Measurements from ENCODE around the gene ABRACL. TPM values are rescaled to one million over a fixed set of nuclear protein-coding genes. Genes with fewer than 3 reads are reported as not detected.
"Not testable (repeated sequence)": the region's sequence is repeated elsewhere in the genome, so short reads cannot be mapped to it uniquely, and the experiment has no call there.

Gene ABRACL
- total and polyA plus RNA-seq, 9 of the 15 experiments (the other 6 are each of a cell fraction or from before 2014, with no cell fraction given), result 1.1 to 5.2 (median 1.9) TPM

DNA sequence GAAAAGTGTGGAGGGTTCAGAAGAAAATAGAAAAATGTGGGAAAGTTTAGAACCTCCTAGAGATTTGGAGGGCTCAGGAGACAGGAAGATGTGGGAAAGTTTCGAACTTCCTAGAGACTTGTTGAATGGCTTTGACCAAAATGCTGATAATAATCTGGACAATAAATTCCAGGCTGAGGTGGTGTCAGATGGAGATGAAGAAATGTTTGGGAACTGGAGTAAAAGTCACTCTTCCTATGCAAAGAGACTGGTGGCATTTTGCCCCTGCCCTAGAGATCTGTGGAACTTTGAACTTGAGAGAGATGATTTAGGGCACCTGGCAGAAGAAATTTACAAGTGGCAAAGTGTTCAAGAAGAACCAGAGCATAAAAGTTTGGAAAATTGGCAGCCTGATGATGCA lies 35.1 kb upstream of the ABRACL start:
- BruUV-seq (replicated peaks); H3K4me2 ChIP-seq (ENCODE audit: insufficient read depth, low read length); H3K4me3 ChIP-seq; H2AFZ ChIP-seq (ENCODE audit: low read depth, low read length); DNase-seq (ENCODE audit: extremely low read depth in 1 of 4, low spot score in 3 of 4); POLR2A ChIA-PET; CTCF ChIA-PET (ENCODE audit: low intra/inter-chr PET ratio); in situ Hi-C loops (cut with MboI); H3K9me1 ChIP-seq (ENCODE audit: control insufficient read depth, insufficient read depth, low read length); FAIRE-seq; intact Hi-C loops (cut with micrococcal nuclease); H3K4me1 ChIP-seq (replicated peaks in 1 of 2; ENCODE audit: control insufficient read depth in 2 of 2, insufficient read depth in 2 of 2, low read length in 2 of 2); H3K9ac ChIP-seq (ENCODE audit: insufficient read depth in 1 of 2, low read depth in 2 of 2, low read length in 2 of 2); ATAC-seq; H3K79me2 ChIP-seq (ENCODE audit: control insufficient read depth, insufficient read depth, low read length); H4K20me1 ChIP-seq (replicated peaks; ENCODE audit: control insufficient read depth, insufficient read depth, low read length); H3K9me3 ChIP-seq (replicated peaks; ENCODE audit: control insufficient read depth, insufficient read depth, low read depth, low read length); H3K27ac ChIP-seq (ENCODE audit: extremely low read depth, low read depth, low read length); H3K36me3 ChIP-seq (ENCODE audit: control insufficient read depth, insufficient read depth, low read length): not testable (repeated sequence)
- peaks cover 10 to 47% of the 10 kb centered on the region in 2 experiments for H3K27me3 ChIP-seq (ENCODE audit: control insufficient read depth in 2 of 2, insufficient read depth in 2 of 2, low read length in 2 of 2)
- 0% methylated on average over 1 of the region's 1 CpG for WGBS (ENCODE audit: insufficient coverage, low coverage, missing lambda C conversion rate)

DNA sequence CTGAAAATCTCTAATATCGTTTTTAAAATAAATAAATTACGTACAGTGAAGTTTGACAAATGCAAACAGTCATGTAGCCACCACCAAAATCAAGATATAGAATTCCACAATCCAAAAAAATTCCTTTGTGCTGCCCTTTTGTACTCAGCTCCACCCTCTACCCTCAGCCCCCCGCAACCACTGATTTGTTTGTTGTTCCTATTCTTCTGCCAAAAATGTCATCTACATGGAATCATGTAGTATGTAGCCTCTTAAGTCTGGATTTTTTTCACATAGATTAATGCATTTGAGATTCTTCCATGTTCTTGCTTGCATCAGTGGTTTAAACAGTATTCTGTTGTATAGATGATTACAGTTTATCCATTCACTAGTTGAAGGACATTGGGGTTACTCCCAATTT lies 32.0 kb upstream of the ABRACL start:
- no peaks in the 10 kb centered on the region for H3K79me2 ChIP-seq (ENCODE audit: control insufficient read depth, insufficient read depth, low read length)
- ATAC-seq (no peak), FAIRE-seq (no peak), DNase-seq (ENCODE audit: extremely low read depth in 1 of 4, low spot score in 3 of 4) (no peak)
- no peaks in the 10 kb centered on the region for H3K36me3 ChIP-seq (ENCODE audit: control insufficient read depth, insufficient read depth, low read length)
- 2% methylated on average over 3 of the region's 3 CpGs for WGBS (ENCODE audit: insufficient coverage, low coverage, missing lambda C conversion rate)
- no peaks in the 10 kb centered on the region for H3K9me3 ChIP-seq (replicated peaks; ENCODE audit: control insufficient read depth, insufficient read depth, low read depth, low read length)
- ChIA-PET POLR2A (interaction anchor here (0.6 kb wide), 1 partner anchor 285 kb away, joined by 3 read pairs; no protein-coding TSS in a partner anchor), CTCF (ENCODE audit: low intra/inter-chr PET ratio) (no interaction called here)
- peaks cover 10 to 28% of the 10 kb centered on the region in 2 experiments for H3K27me3 ChIP-seq (ENCODE audit: control insufficient read depth in 2 of 2, insufficient read depth in 2 of 2, low read length in 2 of 2)
- no TSS peak for BruUV-seq (replicated peaks)
- H4K20me1 ChIP-seq (replicated peaks; ENCODE audit: control insufficient read depth, insufficient read depth, low read length), result no peaks in the 10 kb centered on the region
- no peaks in the 10 kb centered on the region for H3K4me1 ChIP-seq (replicated peaks in 1 of 2; ENCODE audit: control insufficient read depth in 2 of 2, insufficient read depth in 2 of 2, low read length in 2 of 2)
- intact Hi-C loops (cut with micrococcal nuclease), result no loop called here
- H3K9me1 ChIP-seq (ENCODE audit: control insufficient read depth, insufficient read depth, low read length), result no peaks in the 10 kb centered on the region
- no peak overlapping the region for H3K27ac ChIP-seq (ENCODE audit: extremely low read depth, low read depth, low read length)
- no peak overlapping the region for H3K4me2 ChIP-seq (ENCODE audit: insufficient read depth, low read length)
- no peak overlapping the region for H2AFZ ChIP-seq (ENCODE audit: low read depth, low read length)
- in situ Hi-C loops (cut with MboI), result no loop called here
- no peak overlapping the region for H3K4me3 ChIP-seq
- no peak for TF ChIP-seq ARID2 (IDR thresholded peaks at IDR 0.05)
- no peak for TF ChIP-seq SMAD4 (CRISPR knock-in tag; conservative IDR thresholded peaks at IDR 0.05)
- TF ChIP-seq DNMT1 (IDR thresholded peaks at IDR 0.05), result no peak
- TF ChIP-seq, protein P1, sequence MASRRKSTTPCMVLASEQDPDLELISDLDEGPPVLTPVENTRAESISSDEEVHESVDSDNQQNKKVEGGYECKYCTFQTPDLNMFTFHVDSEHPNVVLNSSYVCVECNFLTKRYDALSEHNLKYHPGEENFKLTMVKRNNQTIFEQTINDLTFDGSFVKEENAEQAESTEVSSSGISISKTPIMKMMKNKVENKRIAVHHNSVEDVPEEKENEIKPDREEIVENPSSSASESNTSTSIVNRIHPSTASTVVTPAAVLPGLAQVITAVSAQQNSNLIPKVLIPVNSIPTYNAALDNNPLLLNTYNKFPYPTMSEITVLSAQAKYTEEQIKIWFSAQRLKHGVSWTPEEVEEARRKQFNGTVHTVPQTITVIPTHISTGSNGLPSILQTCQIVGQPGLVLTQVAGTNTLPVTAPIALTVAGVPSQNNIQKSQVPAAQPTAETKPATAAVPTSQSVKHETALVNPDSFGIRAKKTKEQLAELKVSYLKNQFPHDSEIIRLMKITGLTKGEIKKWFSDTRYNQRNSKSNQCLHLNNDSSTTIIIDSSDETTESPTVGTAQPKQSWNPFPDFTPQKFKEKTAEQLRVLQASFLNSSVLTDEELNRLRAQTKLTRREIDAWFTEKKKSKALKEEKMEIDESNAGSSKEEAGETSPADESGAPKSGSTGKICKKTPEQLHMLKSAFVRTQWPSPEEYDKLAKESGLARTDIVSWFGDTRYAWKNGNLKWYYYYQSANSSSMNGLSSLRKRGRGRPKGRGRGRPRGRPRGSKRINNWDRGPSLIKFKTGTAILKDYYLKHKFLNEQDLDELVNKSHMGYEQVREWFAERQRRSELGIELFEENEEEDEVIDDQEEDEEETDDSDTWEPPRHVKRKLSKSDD (conservative IDR thresholded peaks at IDR 0.05; ENCODE audit: low read length), result no peak
- no peak for TF ChIP-seq RAD21 (CRISPR knock-in tag; conservative IDR thresholded peaks at IDR 0.05 in 1 of 2, IDR thresholded peaks at IDR 0.05 in 1 of 2)
- TF ChIP-seq FOXJ3 (CRISPR knock-in tag; IDR thresholded peaks at IDR 0.05), result no peak
- TF ChIP-seq GABPB2 (CRISPR knock-in tag; conservative IDR thresholded peaks at IDR 0.05), result no peak
- TF ChIP-seq ZNF124 (CRISPR knock-in tag; IDR thresholded peaks at IDR 0.05), result no peak
- TF ChIP-seq, protein P2, sequence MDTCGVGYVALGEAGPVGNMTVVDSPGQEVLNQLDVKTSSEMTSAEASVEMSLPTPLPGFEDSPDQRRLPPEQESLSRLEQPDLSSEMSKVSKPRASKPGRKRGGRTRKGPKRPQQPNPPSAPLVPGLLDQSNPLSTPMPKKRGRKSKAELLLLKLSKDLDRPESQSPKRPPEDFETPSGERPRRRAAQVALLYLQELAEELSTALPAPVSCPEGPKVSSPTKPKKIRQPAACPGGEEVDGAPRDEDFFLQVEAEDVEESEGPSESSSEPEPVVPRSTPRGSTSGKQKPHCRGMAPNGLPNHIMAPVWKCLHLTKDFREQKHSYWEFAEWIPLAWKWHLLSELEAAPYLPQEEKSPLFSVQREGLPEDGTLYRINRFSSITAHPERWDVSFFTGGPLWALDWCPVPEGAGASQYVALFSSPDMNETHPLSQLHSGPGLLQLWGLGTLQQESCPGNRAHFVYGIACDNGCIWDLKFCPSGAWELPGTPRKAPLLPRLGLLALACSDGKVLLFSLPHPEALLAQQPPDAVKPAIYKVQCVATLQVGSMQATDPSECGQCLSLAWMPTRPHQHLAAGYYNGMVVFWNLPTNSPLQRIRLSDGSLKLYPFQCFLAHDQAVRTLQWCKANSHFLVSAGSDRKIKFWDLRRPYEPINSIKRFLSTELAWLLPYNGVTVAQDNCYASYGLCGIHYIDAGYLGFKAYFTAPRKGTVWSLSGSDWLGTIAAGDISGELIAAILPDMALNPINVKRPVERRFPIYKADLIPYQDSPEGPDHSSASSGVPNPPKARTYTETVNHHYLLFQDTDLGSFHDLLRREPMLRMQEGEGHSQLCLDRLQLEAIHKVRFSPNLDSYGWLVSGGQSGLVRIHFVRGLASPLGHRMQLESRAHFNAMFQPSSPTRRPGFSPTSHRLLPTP (IDR thresholded peaks at IDR 0.05; ENCODE audit: borderline replicate concordance, extremely low read depth, insufficient read length), result no peak
- H3K9ac ChIP-seq (ENCODE audit: insufficient read depth in 1 of 2, low read depth in 2 of 2, low read length in 2 of 2), result no peak overlapping the region

Data from K562 (cell line).